Activated CD8-positive, alpha-beta memory T cell treated with anti-CD3 and anti-CD28 coated beads for 4 hours (primary cell): ENCODE data around the gene HPSE2.
"Not testable (repeated sequence)": the region's sequence is repeated elsewhere in the genome, so short reads cannot be mapped to it uniquely, and the experiment has no call there.

ENCODE experiments used
- DNase-seq, 2 donors: peaks; one replicate each; pipeline ENCODE4 v3.0.0-alpha.2; 2020; ENCODE audit warnings: low read depth in 2 of 2

HPSE2 gene

DNA sequence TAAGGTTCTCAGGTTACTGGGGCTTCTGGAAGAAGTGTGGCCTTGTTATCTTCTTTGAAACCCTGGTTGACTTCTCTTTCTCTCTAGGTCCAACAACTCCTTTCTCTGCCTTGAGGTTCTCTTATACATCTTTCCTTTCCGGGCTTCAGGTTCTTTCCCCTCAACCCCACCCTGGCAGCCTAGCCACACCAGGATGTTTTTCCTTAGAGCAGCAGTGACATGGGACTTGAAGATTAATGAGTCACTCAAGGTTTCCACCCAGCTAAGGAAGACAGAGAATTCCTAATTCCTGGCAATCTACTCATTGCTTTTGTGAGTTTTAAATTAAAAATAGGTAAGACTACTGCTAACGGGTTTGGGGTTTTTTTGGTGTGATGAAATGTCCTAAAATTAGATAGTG lies 667.1 kb downstream of the HPSE2 start:
- no peak for DNase-seq

DNA sequence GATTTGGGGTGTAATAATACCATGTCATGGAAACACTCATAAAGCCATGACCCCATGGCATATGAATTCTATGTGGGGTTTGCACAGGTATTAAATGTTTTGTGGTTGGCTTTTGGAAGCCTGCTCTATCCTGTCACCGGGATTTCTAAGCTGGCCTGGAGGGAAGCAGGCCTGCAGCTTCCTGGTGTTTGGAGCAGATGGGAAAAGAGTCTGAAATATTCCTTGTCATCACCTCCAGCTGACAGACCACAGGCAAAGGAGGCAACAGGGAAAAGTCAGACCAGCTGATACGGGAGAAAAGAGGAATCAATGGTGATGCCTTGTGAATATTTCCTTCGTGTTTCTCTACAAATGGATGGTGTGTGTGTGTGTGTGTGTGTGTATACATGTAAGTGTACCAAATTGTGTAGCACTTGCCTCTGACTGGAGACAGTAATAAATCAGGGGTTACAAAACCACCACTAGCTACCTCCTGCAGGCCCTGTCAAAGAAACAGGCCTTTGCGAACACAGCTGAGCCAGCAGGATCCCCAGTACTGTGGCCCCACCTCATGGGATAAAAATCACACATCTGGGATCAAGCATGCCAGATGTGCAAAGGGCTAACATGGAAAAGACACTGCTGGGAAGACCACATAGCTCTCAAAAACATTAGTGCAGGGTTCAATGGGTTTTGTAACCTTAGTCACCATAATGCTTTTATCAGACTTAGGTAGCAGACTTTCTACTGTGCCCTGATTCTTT lies 668.1 kb downstream of the HPSE2 start:
- no peak for DNase-seq

DNA sequence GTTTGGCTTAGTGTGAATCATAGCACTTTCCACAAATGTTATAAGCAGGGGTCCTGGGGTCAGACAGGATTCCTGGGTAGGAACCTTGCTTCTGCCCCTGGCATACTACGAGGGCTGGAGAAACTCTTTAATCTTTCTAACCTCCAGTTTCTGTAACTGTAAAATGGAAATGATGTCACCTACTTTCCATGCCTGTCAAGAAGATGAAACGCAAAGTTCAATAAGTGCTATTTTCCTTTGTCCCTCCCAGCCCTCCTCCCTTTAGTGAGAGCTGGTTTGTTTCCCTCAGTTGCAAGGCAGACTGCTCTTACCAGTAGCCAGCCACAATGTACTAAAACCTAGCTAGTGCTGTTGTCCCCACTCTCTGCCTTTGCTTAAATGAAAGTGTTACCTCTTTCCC lies 671.8 kb downstream of the HPSE2 start:
- DNase-seq: no peak

DNA sequence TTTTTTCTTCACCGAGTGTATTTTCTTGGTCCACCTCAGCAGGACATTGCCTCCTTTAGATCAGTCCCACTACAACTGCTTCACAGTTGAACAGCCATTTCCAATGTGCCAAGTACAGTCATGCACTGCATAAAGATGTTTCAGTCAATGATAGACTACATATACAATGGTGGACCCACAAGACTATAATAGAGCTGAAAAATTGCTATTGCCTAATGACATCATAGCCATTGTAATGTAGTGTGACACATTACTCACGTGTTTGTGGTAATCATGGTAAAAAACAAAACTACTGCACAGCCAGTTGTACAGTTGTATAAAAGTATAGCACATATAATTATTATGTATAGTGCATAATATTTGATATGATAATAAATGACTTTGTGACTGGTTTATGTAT lies 675.1 kb downstream of the HPSE2 start:
- no peak for DNase-seq

DNA sequence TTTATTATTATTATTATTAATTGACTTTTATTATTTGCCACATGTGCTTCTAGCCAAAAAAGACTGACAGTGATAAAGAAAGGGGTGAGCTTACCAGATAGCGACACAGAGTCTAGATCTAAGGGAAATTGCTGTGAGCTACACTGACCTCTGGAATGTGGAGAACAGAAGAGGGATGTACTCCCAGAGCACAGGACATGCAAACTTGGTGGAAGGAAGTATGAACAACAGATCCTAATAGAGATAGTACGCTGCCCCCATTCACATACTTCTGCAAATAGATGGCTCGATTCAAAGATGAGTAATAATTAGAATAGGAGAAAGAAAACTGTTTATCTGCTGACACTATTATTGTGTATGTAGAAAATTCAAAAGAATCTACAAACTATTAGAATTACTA lies 679.6 kb downstream of the HPSE2 start:
- DNase-seq: no peak

DNA sequence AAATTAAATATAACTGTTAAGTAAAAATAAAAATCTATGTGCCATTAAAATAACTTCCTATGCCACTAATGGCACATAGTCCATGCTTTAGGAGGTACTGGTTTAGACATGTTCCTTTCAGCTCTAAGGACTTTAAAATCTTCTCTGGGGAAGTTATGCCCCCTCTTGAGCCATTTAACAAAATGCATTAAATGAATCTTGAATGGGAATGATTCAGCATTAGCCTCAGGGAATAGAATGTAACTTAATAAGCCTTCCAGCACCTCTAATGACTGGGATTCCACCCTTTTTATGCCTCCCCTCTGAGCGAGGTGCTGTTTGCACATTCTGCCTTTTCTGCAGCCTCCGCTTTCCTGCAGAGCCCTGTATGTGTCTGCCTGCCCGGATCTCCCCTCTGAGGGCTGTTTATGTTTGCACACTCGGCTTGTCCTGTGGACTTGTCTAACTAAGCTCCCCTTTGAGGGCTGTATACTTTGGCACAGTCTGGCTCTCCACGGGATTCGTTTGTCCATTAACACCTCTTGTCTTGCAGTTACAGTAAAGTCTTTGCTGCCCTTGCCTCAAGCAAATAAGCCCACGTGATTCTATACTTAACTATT lies 680.5 kb downstream of the HPSE2 start:
- DNase-seq: no peak

DNA sequence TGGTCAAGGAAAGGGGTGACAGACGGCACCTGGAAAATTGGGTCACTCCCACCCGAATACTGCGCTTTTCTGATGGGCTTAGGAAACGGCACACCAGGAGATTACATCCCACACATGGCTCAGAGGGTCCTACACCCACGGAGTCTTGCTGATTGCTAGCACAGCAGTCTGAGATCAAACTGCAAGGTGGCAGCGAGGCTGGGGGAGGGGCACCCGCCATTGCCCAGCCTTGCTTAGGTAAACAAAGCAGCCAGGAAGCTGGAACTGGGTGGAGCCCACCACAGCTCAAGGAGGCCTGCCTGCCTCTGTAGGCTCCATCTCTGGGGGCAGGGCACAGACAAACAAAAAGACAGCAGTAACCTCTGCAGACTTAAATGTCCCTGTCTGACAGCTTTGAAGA lies 694.1 kb downstream of the HPSE2 start:
- DNase-seq: not testable (repeated sequence)

DNA sequence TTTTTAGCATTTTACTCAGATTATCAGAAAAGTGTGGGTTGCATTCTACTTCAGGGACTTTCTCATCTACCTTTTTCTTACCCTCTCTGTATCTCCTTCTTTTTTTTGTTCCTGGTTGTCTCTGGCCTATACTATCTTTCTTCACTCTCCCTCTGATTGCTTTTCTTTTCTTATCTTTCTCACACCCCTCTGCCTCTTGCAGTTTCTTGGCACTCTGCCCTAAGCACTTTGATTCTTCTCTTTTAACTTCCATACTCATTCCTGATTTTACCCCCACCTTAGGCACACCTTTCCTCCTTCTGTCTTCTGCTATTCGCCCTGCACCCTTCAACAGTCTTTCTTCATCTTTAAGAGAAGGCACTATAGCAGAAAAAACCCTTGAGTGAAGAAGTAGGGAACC lies 696.1 kb downstream of the HPSE2 start:
- DNase-seq: no peak

DNA sequence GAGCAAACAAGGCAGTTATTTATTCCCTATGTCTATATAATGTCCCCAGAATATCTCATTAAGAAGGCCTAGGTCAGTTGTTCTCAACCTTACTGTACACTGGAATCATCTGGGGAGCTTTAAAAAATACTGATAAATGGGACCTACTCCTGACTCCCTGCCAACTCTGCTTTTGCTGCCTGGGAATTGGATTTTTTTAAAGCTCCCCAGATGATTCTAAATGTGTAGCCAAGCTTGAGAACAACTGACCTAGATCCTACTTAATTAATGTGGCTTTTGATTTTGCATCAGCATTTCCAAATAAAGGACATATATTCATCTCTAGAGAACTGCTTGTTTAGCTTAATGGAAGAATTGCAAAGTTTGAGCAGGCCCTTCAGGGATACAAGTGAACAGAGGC lies 697.2 kb downstream of the HPSE2 start:
- no peak for DNase-seq

DNA sequence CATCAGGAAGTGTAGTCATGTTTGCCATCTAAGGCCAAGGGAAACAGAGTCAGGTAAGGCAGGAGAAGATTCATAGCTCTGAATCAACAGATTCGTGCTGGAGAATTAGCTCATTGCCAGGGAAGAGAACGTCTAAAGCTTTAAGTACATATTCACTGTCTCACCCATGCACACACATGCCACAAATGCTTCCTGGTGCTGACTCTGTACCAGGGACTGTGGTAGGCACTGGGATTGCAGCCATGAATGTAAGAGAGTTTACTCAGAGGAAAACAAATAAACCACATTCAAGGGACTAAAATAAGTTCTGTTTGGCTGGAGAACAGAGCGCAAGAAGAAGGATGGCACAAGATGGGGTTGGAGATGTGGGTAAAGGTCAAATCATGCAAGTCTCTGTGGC lies 699.1 kb downstream of the HPSE2 start:
- DNase-seq: no peak

DNA sequence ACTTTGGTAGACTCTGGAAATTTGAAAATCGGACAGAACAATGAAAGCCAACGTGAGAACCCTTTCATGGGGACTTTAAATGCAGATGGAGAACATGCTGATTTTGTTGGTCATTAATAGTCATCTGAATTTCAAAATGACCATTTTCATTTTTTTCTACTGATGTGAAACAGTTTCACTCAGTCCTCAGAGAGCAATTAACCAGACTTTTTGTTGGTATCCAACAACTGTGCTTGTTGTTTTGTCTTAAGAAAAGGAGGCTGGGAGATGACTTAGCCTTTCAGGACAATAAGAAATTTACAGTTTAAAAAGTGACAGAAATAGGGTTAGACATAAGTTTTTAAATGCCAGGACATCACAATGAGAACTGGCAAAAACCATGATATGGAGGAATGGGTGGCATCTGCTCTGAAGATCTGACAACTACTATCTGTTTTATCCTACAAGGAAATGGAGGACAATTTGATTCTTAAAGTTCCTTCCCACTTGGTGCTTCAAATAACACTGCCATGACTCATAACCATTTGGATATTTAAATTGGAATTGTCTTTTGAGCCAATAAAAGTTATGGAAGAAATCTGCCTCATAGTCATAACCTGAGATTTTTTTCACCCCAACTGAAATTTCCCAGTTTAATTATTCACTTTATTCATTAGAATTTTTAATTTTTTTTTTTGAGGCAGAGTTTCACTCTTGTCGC lies 701.8 kb downstream of the HPSE2 start:
- no peak for DNase-seq

DNA sequence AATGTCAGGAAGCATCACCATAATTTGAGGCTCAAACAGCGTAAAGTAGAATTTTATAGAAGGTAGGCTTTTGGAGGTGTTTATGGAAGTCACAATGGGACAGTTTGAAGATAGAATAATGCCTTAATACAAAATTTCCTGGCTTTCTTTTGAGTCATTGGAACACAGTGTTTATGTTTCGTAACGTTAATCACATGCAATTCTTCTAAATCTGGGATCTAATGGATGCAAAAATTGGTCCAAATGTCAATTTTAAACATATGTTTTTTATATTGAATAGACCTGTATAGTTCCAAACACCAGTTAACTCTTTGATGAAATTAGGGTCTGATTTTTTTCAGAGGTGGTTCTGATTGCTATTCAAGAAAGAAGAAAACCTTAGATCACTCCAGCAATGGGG lies 702.4 kb downstream of the HPSE2 start:
- no peak for DNase-seq

DNA sequence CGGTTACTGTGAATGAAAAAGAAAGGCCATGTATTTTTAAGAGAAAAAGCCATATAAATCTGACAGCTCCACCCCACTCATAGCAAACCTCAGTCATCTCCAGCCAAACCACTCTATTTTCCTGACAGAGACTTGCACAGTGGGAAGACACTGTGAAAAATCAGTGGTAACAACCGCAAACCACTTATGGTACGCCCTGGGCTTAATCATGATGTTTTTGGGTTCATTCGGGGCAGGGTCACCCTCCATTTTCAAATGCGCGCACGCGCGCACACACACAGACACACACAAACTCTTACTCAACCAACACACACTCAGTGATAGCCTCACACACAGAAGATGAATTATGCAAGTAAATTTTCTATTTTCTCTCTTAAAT lies 706.9 kb downstream of the HPSE2 start:
- DNase-seq: no peak

DNA sequence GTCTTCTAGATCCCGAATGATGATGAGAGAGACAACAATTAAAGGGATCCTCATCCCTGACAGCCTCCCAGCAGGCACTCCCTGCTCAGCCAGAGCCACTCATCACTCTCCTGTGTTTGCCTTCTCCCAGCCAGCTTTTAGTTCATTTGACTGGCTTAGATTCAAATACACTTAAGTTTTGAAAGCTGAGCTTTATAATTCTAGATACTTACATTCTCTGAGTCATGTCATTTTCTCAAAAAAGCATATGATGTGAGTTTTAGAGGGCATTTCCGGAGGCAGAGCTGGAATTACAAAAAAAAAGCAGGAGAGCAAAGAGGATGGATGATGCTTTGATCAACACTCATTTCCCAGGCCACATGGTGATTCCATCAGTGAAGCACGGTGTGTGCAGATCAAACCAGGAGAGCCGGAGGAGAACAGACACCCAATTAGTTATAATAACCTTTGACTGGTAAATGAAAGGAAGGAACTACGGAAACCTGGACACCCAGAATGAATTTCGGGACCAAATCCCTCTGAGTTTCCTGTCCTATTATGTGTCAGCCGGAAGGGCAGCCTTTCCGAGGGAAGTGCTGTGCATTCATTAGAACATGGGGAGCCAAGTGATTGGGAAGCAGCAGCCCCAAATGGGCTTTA lies 707.4 kb downstream of the HPSE2 start:
- no peak for DNase-seq

DNA sequence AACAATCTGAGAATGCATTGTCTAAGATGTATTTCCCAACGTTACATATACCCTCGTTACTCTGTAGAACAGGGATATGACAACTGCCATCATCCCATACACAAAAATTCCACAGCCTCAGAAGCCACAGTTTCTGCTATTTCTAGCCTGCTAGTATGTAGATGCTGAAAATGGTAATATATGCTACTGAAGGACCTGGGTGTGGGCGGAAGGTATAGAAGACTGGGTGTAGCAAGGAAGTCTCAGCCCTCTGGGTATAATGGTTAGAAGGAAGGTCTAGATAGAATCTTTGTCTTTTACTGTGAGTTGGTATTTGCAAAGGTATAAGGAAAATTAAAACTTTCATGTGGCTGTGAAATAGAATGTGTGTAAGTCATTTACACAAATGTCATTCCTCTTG lies 709.7 kb downstream of the HPSE2 start:
- DNase-seq: no peak

DNA sequence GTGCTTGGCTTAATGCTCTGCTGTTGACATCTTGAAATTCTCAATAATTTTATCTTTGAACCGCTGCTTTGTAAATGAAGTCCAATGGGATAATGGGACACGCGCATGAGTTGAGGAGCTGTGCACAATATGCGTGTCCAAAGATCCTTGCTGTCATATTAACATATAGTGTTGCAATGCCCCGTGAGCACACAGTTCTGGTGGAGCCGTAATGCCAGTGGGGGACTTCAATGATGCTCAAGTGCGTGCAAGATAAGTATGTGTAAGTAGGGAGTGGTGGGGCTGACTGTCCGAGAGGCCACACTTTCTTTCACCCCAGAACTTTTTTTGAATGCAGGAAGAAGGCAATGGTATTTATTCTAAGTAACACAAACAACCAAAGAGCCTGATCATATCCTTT lies 711.5 kb downstream of the HPSE2 start:
- DNase-seq: no peak

DNA sequence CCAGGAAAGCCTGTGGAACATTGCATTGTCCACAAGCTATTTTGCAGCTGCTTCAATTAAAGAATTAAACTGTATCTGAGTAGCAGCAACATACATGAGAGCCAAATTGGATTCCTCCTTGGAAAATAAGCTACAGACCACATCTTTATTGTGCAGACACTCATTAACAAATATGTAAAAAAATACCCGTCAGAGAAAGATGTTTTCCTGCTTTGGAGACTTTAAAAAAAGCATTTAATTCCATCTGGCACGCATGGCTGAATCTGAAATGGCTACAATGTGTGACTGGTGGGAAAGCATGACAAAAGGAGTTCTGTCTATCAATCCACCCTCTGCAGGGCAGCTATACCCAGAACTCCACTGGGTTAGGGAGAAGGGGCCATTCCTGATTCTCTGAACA lies 715.8 kb downstream of the HPSE2 start:
- no peak for DNase-seq

DNA sequence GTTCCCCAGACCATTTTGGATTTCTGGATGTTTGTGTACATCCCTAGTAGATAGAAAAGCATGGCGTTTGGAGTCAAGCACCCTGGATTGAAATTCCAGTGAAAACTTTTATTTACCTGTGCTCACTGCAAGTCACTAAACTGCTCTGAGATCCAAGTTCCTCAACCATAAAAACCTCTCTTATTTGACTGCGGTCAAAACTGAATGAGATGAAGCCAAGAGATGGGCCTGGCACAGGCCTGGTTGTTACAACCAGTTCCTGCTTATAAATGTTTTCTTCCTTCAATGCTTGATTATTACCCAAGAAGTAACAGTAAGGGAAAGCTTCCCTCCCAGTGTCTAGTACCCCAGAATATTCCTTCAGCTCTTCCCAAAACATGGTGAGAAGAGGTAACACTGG lies 718.0 kb downstream of the HPSE2 start:
- DNase-seq: no peak

DNA sequence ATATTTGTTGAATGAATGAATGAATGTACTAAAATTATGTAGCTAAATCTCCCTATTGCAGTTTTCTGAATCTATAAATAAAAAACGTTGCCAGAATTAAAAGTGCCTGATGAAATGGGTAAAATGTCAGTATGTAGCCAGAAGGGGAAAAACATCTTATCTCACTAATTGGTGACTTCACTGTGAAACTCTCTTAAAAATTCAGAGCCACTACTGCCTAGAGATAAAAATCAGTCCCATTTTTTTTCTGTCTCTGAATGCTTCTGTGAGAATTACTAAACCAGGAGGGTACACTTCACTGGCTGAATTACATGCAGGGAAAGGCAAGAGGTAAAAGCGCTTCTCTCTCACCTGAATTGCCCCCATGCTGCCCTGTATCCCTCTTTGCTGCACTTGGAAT lies 719.3 kb downstream of the HPSE2 start:
- no peak for DNase-seq

DNA sequence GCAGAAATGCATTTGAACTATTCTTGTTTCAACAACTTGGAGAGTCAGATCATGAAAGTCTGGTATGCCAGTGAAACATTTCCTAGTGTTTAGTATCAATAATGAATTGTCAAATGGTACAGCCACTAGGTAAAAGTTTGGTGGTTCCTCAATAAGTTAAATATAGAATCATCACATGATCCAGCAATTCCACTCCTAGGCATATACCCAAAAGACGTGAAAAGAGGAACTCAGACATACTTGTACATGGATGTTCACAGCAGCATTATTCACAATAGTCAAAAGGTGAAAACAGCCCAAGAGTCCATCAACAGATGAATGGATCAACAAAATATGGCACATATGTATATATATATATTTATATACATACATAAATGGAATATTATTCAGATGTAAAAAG lies 721.9 kb downstream of the HPSE2 start:
- no peak for DNase-seq

DNA sequence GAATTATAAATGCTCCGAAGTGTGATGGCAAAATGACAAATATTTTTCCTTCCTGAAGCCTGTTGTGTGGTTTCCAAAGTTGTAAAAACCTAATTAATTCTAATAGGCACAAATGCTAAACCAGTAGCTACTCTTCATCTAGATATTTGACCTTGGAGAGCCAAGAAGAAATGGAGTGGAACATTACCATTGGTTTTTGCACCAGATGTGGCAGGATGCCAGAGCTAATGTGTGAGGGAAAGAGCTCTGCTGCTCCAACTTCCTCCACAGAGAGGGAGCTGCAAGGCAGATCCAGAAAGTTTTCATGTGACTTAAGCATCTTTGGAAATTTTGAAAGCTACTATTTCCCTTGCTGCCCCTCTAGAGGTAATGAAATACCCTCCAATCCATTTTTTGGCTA lies 723.8 kb downstream of the HPSE2 start:
- DNase-seq: no peak

DNA sequence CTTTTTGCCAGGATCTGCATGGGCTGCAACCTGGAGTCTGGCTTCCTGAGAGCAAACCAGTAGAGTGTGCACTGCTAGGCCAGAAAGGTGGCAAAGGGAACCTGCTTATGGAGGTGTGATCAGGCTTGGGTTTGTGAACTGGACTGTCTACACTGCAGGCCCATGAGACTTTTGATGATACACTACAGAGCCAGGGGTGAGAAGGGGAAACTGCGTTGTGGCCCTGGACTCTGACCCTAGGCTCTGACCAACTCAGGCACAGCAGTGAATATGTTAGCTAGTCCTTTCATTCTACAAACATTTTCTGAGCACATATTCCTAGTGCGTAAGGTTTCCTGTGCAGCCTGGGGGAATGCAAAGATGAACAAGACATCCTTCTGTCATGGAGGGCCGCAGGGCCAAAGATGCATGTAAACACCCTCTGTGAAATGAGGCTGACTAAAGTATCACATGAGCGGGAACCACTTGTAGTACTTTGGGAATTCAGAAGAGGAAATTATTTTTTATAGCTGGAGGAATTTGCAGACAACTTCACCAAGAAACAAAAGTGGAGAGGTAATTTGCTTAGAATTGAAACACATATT lies 725.1 kb downstream of the HPSE2 start:
- DNase-seq: no peak

DNA sequence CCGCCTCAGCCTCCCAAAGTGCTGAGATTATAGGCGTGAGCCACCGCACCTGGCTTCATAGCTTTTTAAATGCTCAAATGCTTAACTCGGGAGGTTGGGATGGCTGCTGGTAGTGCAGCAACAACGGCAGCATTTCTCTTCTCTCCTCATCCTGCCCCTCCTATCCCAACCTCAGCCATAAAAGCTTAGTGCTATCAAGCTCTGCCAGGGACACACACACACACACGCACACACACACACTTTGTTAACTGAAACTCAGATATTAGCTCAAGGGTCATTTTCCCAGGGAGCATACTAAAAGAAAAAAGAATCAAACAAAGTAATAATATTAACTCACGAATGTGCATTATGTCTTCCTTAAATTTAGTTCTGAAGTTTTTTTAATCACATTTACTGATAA lies 725.9 kb downstream of the HPSE2 start:
- DNase-seq: no peak
